CD4-positive, alpha-beta memory T cell (primary cell): Measurements from ENCODE around the gene C1orf146. TPM values are rescaled to one million over a fixed set of nuclear protein-coding genes. Genes with fewer than 3 reads are reported as not detected.

Experiments used
- CTCF ChIA-PET: fragments of 350-600 bp; sonication (Branson Sonifier 250); formaldehyde crosslinking; loops from one replicate; lab custom pipeline; 2021; ENCODE audit warnings: inconsistent platforms; ENCODE audit not compliant: partially characterized antibody; lab: Charles Lee
- POLR2A ChIA-PET: fragments of 350-600 bp; sonication (Branson Sonifier 250); formaldehyde crosslinking; loops from one replicate; lab custom pipeline; 2021; ENCODE audit not compliant: partially characterized antibody; lab: Charles Lee
- DNase-seq, 5 donors: peaks; one replicate each; pipeline versions ENCODE4 v3.0.0 to v3.0.0-alpha.2; 2020 to 2022; ENCODE audit warnings: mixed read lengths in 1 of 5
- H3K27ac ChIP-seq: one replicate; pipeline ENCODE4 v1.7.0; 2013; ENCODE audit warnings: low read depth, low read length
- H3K27me3 ChIP-seq: 2 replicates; pipeline ENCODE4 v1.7.0; 2013; ENCODE audit warnings: mild to moderate bottlenecking, low read length, moderate library complexity; ENCODE audit not compliant: insufficient read depth
- H3K36me3 ChIP-seq: 2 replicates; pipeline ENCODE4 v1.7.0; 2013; ENCODE audit warnings: mild to moderate bottlenecking, low read length, moderate library complexity; ENCODE audit not compliant: insufficient read depth
- H3K4me1 ChIP-seq: 2 replicates; pipeline ENCODE4 v1.7.0; 2013; ENCODE audit warnings: mild to moderate bottlenecking, low read length, moderate library complexity; ENCODE audit not compliant: insufficient read depth
- H3K4me3 ChIP-seq, 2 donors: one replicate each; pipeline ENCODE4 v1.7.0; 2013; ENCODE audit warnings: low read length in 2 of 2, mild to moderate bottlenecking in 1 of 2
- H3K9me3 ChIP-seq, 2 donors: one replicate each; pipeline ENCODE4 v1.7.0; 2013; ENCODE audit warnings: low read length in 2 of 2, control low read depth in 1 of 2; ENCODE audit not compliant: control insufficient read depth in 1 of 2
- H3K27ac Mint-ChIP-seq, 7 donors: one replicate each; pipeline ENCODE4 v1.8.0; 2020 to 2021; ENCODE audit warnings: mixed read lengths in 7 of 7, mild to moderate bottlenecking in 6 of 7, inconsistent platforms in 3 of 7, moderate library complexity in 3 of 7
- H3K27me3 Mint-ChIP-seq, 2 donors: one replicate each; pipeline ENCODE4 v1.8.0; 2020 to 2021; ENCODE audit warnings: mixed read lengths in 2 of 2
- H3K36me3 Mint-ChIP-seq, 2 donors: one replicate each; pipeline ENCODE4 v1.8.0; 2020 to 2021; ENCODE audit warnings: mixed read lengths in 2 of 2, inconsistent platforms in 1 of 2, mild to moderate bottlenecking in 1 of 2
- H3K4me1 Mint-ChIP-seq, 4 donors: one replicate each; pipeline ENCODE4 v1.8.0; 2020 to 2021; ENCODE audit warnings: mixed read lengths in 4 of 4, mild to moderate bottlenecking in 1 of 4
- H3K4me3 Mint-ChIP-seq, 8 donors: one replicate each; pipeline ENCODE4 v1.8.0; 2020 to 2021; ENCODE audit warnings: mixed read lengths in 8 of 8, mild to moderate bottlenecking in 7 of 8, moderate library complexity in 6 of 8, inconsistent platforms in 3 of 8
- H3K9me3 Mint-ChIP-seq, 8 donors: one replicate each; pipeline ENCODE4 v1.8.0; 2020 to 2021; ENCODE audit warnings: mixed read lengths in 8 of 8, mild to moderate bottlenecking in 5 of 8, inconsistent platforms in 3 of 8, moderate library complexity in 1 of 8
- intact Hi-C: fragments of 100-400 bp; cut with micrococcal nuclease; formaldehyde crosslinking; loops from one replicate; pipeline ENCODE4 v1.15.1; 2023
- polyA plus RNA-seq, 2 donors: library from polyadenylated mRNA; unstranded; fragments of 300-500 nt; fragmentation: Illumina TruSeq; gene quantifications; one replicate each; pipeline ENCODE4 v1.2.3, GENCODE V29; 2021
- total RNA-seq, 2 experiments: library from RNA; stranded (reverse); gene quantifications; one replicate each; pipeline ENCODE4 v1.2.3, GENCODE V29; 2021

Gene C1orf146
- total and polyA plus RNA-seq, 4 experiments from 2014 or later: not detected

- POLR2A ChIA-PET: interaction anchor here (1.1 kb wide), 1 partner anchor 9 kb away, joined by 4 read pairs; no protein-coding TSS in a partner anchor
- Mint-ChIP-seq H3K9me3 (no peaks in the 10 kb centered on the region), H3K27me3 (no peaks in the 10 kb centered on the region), H3K4me3 (no peak overlapping the region), H3K36me3 (peaks cover 45 to 50% of the 10 kb centered on the region in 2 donors), H3K4me1 (peaks cover 12 to 21% (median 13%) of the 10 kb centered on the region in 4 donors), H3K27ac (peak overlapping the region in 1 of 7 donors; percentile 50)
- no peaks in the 10 kb centered on the region for H3K27me3 ChIP-seq
- H3K4me3 ChIP-seq: no peak overlapping the region
- peaks cover 5% of the 10 kb centered on the region for H3K4me1 ChIP-seq
- DNase-seq: peak in 4 of 5 donors; percentile 13 to 32 (median 19)
- intact Hi-C loops: loop anchor here (1.0 to 2.0 kb wide), 2 partner anchors 294 to 1009 kb away; no protein-coding TSS in a partner anchor
- H3K27ac ChIP-seq: no peak overlapping the region
- CTCF ChIA-PET: interaction anchor here (0.5 to 4.8 kb wide), 17 partner anchors 9 to 1125 kb away, joined by 3 to 57 read pairs (median 3); no protein-coding TSS in a partner anchor
- H3K9me3 ChIP-seq: no peaks in the 10 kb centered on the region
- peaks cover 9% of the 10 kb centered on the region for H3K36me3 ChIP-seq
These were observed 73.8 kb downstream of the C1orf146 start for GRCh38 chr1:92291372-92291999.

Other genes starting within 250 kb of the C1orf146 start
- under 1 TPM; 0.44 to 0.49 TPM for gene EPHX4, start 187.9 kb upstream of the C1orf146 start, total RNA-seq
- gene EPHX4, start 187.9 kb upstream of the C1orf146 start, polyA plus RNA-seq: under 1 TPM in 1 of 2 donors, not detected in 1; 0.55 TPM
- gene SETSIP, start 142.5 kb upstream of the C1orf146 start, total RNA-seq: not detected
- gene SETSIP, start 142.5 kb upstream of the C1orf146 start, polyA plus RNA-seq: not detected
- gene BTBD8, start 137.6 kb upstream of the C1orf146 start, total RNA-seq: 1 to 10 TPM; 6.0 to 7.5 TPM
- gene BTBD8, start 137.6 kb upstream of the C1orf146 start, polyA plus RNA-seq: 1 to 10 TPM in 1 of 2 donors, under 1 TPM in 1; 0.46 to 1.5 TPM
- gene GLMN, start 81.1 kb downstream of the C1orf146 start, total RNA-seq: 10 to 100 TPM; 13.9 to 14.7 TPM
- gene GLMN, start 81.1 kb downstream of the C1orf146 start, polyA plus RNA-seq: 10 to 100 TPM; 12.5 to 13.4 TPM
- gene RPAP2, start 81.1 kb downstream of the C1orf146 start, total RNA-seq: 10 to 100 TPM; 39.0 to 44.0 TPM
- gene RPAP2, start 81.1 kb downstream of the C1orf146 start, polyA plus RNA-seq: 10 to 100 TPM; 16.1 to 24.4 TPM